Measurements from ENCODE around the gene MRC1. TPM values are rescaled to one million over a fixed set of nuclear protein-coding genes. Genes with fewer than 3 reads are reported as not detected.

Gene MRC1
- total RNA-seq, 1 experiment from 2014 or later: 0.37 TPM

GRCh38 chr10:17771017-17771416 is 38.1 kb upstream of the MRC1 start:
- Histone ChIP-seq H3K4me1 (ENCODE audit: control insufficient read depth in 1 of 2, insufficient read depth in 2 of 2, low read length in 2 of 2) (no peaks in the 10 kb centered on the region), H3K9me2 (ENCODE audit: insufficient read depth) (no peaks in the 10 kb centered on the region), H3K4me2 (ENCODE audit: low read length) (no peak overlapping the region), H3K4me3 (replicated peaks in 1 of 2; ENCODE audit: low read depth in 1 of 2, low read length in 2 of 2) (no peak overlapping the region), H3K9ac (ENCODE audit: low read length) (no peak overlapping the region), H4K20me1 (ENCODE audit: insufficient read depth) (no peaks in the 10 kb centered on the region), H3K36me3 (ENCODE audit: control insufficient read depth in 1 of 2, insufficient read depth in 2 of 2, low read length in 2 of 2) (no peaks in the 10 kb centered on the region), H3K79me2 (ENCODE audit: insufficient read depth, low read length) (no peaks in the 10 kb centered on the region), H3K9me3 (ENCODE audit: control insufficient read depth in 1 of 2, insufficient read depth in 1 of 2, low read depth in 1 of 2, low read length in 2 of 2) (no peaks in the 10 kb centered on the region), H3K27ac (ENCODE audit: low read depth, low read length) (no peak overlapping the region), H3K27me3 (ENCODE audit: insufficient read depth, low read length) (no peaks in the 10 kb centered on the region), H2AFZ (ENCODE audit: low read depth, low read length, poor library complexity, severe bottlenecking) (no peak overlapping the region)
- ChIA-PET POLR2A (no interaction called here), RAD21 (ENCODE audit: low non-redundant PET in 1 of 2, low total read pairs in 2 of 2, uncharacterized antibody in 2 of 2, unreplicated experiment in 2 of 2) (no interaction called here), CTCF (no interaction called here)
- no TSS peak for BruUV-seq (replicated peaks)
- no peak for ATAC-seq
- intact Hi-C loops (cut with micrococcal nuclease): no loop called here
- no peak for DNase-seq (ENCODE audit: low read depth, low spot score)
- TF ChIP-seq EZH2phosphoT487 (IDR thresholded peaks at IDR 0.05; ENCODE audit: borderline replicate concordance) (no peak), SP1 (IDR thresholded peaks at IDR 0.05; ENCODE audit: low read depth) (no peak), RAD21 (IDR thresholded peaks at IDR 0.05; ENCODE audit: low read depth) (no peak), MAX (IDR thresholded peaks at IDR 0.05) (no peak), POLR2AphosphoS5 (IDR thresholded peaks at IDR 0.05; ENCODE audit: low read depth, low read length) (no peak), ELF1 (IDR thresholded peaks at IDR 0.05; ENCODE audit: borderline replicate concordance, low read depth) (no peak), FOSL1 (IDR thresholded peaks at IDR 0.05; ENCODE audit: low read depth) (no peak), ZFX (IDR thresholded peaks at IDR 0.05) (no peak), POLR2A (IDR thresholded peaks at IDR 0.05; ENCODE audit: borderline replicate concordance, extremely low read depth, insufficient read depth, insufficient read length) (no peak)

DNA sequence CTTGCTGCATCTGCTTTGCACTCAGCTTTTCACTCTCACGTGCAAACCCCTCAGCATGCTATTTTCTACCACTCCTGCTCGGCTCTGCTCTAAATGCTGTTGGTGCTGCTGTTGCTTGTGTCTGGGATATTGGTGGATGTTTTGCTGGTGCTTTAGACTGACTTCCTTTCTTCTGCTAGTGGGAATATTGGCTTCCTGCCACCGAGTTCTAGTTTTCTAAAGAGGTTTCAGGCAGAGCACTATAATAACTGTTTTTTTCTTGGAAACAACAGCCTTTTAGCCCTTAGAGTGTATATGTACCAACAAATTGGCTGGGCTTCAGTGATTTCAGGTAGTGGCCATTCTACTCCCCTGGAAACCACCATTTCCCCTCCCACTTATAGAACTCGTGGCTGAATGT is 29.4 kb upstream of the MRC1 start:
- POLR2A ChIA-PET: no interaction called here
- no peak for TF ChIP-seq EZH2 (IDR thresholded peaks at IDR 0.05)
- TF ChIP-seq JUND (IDR thresholded peaks at IDR 0.05): no peak
- TF ChIP-seq YY1 (IDR thresholded peaks at IDR 0.05; ENCODE audit: extremely low read depth, insufficient replicate concordance, low read depth, low read length): no peak
- TF ChIP-seq POLR2AphosphoS5 (IDR thresholded peaks at IDR 0.05; ENCODE audit: low read depth, low read length): no peak
- no peak for TF ChIP-seq ZNF274 (IDR thresholded peaks at IDR 0.05; ENCODE audit: low read depth, low read length)
- TF ChIP-seq TCF7L2 (IDR thresholded peaks at IDR 0.05; ENCODE audit: borderline replicate concordance, extremely low read depth, insufficient read depth, insufficient read length): no peak
- TF ChIP-seq EZH2phosphoT487 (IDR thresholded peaks at IDR 0.05; ENCODE audit: borderline replicate concordance): no peak
- no peak for TF ChIP-seq ZFX (IDR thresholded peaks at IDR 0.05)
- TF ChIP-seq MAX (IDR thresholded peaks at IDR 0.05): no peak
- Histone ChIP-seq H3K27me3 (ENCODE audit: insufficient read depth, low read length) (no peaks in the 10 kb centered on the region), H3K36me3 (ENCODE audit: control insufficient read depth in 1 of 2, insufficient read depth in 2 of 2, low read length in 2 of 2) (no peaks in the 10 kb centered on the region), H3K4me2 (ENCODE audit: low read length) (no peak overlapping the region), H3K4me3 (replicated peaks in 1 of 2; ENCODE audit: low read depth in 1 of 2, low read length in 2 of 2) (no peak overlapping the region), H2AFZ (ENCODE audit: low read depth, low read length, poor library complexity, severe bottlenecking) (no peak overlapping the region), H3K4me1 (ENCODE audit: control insufficient read depth in 1 of 2, insufficient read depth in 2 of 2, low read length in 2 of 2) (peaks cover 0 to 10% of the 10 kb centered on the region in 2 experiments; a peak in 2 of 4 replicates), H3K27ac (ENCODE audit: low read depth, low read length) (no peak overlapping the region), H3K9me3 (ENCODE audit: control insufficient read depth in 1 of 2, insufficient read depth in 1 of 2, low read depth in 1 of 2, low read length in 2 of 2) (no peaks in the 10 kb centered on the region), H3K9ac (ENCODE audit: low read length) (no peak overlapping the region), H3K79me2 (ENCODE audit: insufficient read depth, low read length) (no peaks in the 10 kb centered on the region), H3K9me2 (ENCODE audit: insufficient read depth) (no peaks in the 10 kb centered on the region), H4K20me1 (ENCODE audit: insufficient read depth) (no peaks in the 10 kb centered on the region)
- DNase-seq (ENCODE audit: low read depth, low spot score) (no peak), ATAC-seq (no peak)
- CTCF ChIA-PET: no interaction called here
- RAD21 ChIA-PET (ENCODE audit: low non-redundant PET in 1 of 2, low total read pairs in 2 of 2, uncharacterized antibody in 2 of 2, unreplicated experiment in 2 of 2): no interaction called here
- BruUV-seq (replicated peaks): no TSS peak
- intact Hi-C loops (cut with micrococcal nuclease): no loop called here

Measured in HCT116 (cell line).